ENCODE results near the gene LLGL2. TPM values are rescaled to one million over a fixed set of nuclear protein-coding genes. Genes with fewer than 3 reads are reported as not detected.

The LLGL2 gene
- total RNA-seq, 1 donor from 2014 or later, result 477 TPM

- no peak for DNase-seq (ENCODE audit: low spot score)
Measured at GRCh38 chr17:75612906-75613626, 87.6 kb downstream of the LLGL2 start.

- no peak for DNase-seq (ENCODE audit: low spot score)
Measured at GRCh38 chr17:75614006-75614405, 88.5 kb downstream of the LLGL2 start.

- DNase-seq (ENCODE audit: low spot score), result no peak
Measured at GRCh38 chr17:75614556-75615270, 89.2 kb downstream of the LLGL2 start.

- DNase-seq (ENCODE audit: low spot score), result no peak
Measured at GRCh38 chr17:75615301-75615700, 89.8 kb downstream of the LLGL2 start.

GRCh38 chr17:75616521-75617122 is 91.1 kb downstream of the LLGL2 start:
- no peak for DNase-seq (ENCODE audit: low spot score)

GRCh38 chr17:75617218-75617617 is 91.7 kb downstream of the LLGL2 start:
- peak; percentile 60 for DNase-seq (ENCODE audit: low spot score)

GRCh38 chr17:75617675-75618074 is 92.2 kb downstream of the LLGL2 start:
- DNase-seq (ENCODE audit: low spot score), result no peak

GRCh38 chr17:75619506-75620431 is 94.3 kb downstream of the LLGL2 start:
- no peak for DNase-seq (ENCODE audit: low spot score)

GRCh38 chr17:75621489-75621888 is 96.0 kb downstream of the LLGL2 start:
- DNase-seq (ENCODE audit: low spot score), result no peak

GRCh38 chr17:75622076-75622475 is 96.6 kb downstream of the LLGL2 start:
- DNase-seq (ENCODE audit: low spot score), result no peak

GRCh38 chr17:75622771-75623273 is 97.3 kb downstream of the LLGL2 start:
- DNase-seq (ENCODE audit: low spot score), result no peak

- DNase-seq (ENCODE audit: low spot score), result no peak
Measured at GRCh38 chr17:75623386-75623785, 97.9 kb downstream of the LLGL2 start.

- no peak for DNase-seq (ENCODE audit: low spot score)
Measured at GRCh38 chr17:75624021-75624420, 98.5 kb downstream of the LLGL2 start.

Other genes starting within 250 kb of the LLGL2 start
- gene SLC25A19, start 236.3 kb upstream of the LLGL2 start, total RNA-seq, result 17.0 TPM
- gene GRB2, start 120.0 kb upstream of the LLGL2 start, total RNA-seq, result 94.3 TPM
- 106 TPM for gene TMEM94, start 69.1 kb upstream of the LLGL2 start, total RNA-seq
- 74.7 TPM for gene CASKIN2, start 10.2 kb upstream of the LLGL2 start, total RNA-seq
- gene TSEN54, start 9.2 kb upstream of the LLGL2 start, total RNA-seq, result 158 TPM
- 434 TPM for gene MYO15B, start 62.1 kb downstream of the LLGL2 start, total RNA-seq
- gene SMIM5, start 107.7 kb downstream of the LLGL2 start, total RNA-seq, result 15.5 TPM
- gene RECQL5, start 141.5 kb downstream of the LLGL2 start, total RNA-seq, result 110 TPM
- 65.4 TPM for gene SAP30BP, start 141.6 kb downstream of the LLGL2 start, total RNA-seq
- 317 TPM for gene ITGB4, start 195.8 kb downstream of the LLGL2 start, total RNA-seq
- gene GALK1, start 239.5 kb downstream of the LLGL2 start, total RNA-seq, result 35.9 TPM